Activated CD4-positive, alpha-beta memory T cell treated with anti-CD3 and anti-CD28 coated beads, Interleukin-2, amount 10 ng/mL, durations not matched to agents 7 days and 5 days (primary cell): ENCODE results near the gene TRIM37. TPM values are rescaled to one million over a fixed set of nuclear protein-coding genes. Genes with fewer than 3 reads are reported as not detected.
"Not testable (repeated sequence)": the region's sequence is repeated elsewhere in the genome, so short reads cannot be mapped to it uniquely, and the experiment has no call there.

Source experiments
- CTCF ChIA-PET: fragments of 350-600 bp; sonication (Branson Sonifier 250); formaldehyde crosslinking; loops from one replicate; lab custom pipeline; 2021; ENCODE audit warnings: antibody characterized with exemption, inconsistent platforms; lab: Charles Lee
- POLR2A ChIA-PET: fragments of 350-600 bp; sonication (Branson Sonifier 250); formaldehyde crosslinking; loops from one replicate; lab custom pipeline; 2021; ENCODE audit warnings: antibody characterized with exemption; lab: Charles Lee
- DNase-seq: peaks from one replicate; pipeline ENCODE4 v3.0.0-alpha.2; 2020
- H3K27ac Mint-ChIP-seq: one replicate; pipeline ENCODE4 v1.8.0; 2021; ENCODE audit warnings: mild to moderate bottlenecking, mixed read lengths
- H3K27me3 Mint-ChIP-seq: one replicate; pipeline ENCODE4 v1.8.0; 2021; ENCODE audit warnings: mixed read lengths
- H3K36me3 Mint-ChIP-seq: one replicate; pipeline ENCODE4 v1.8.0; 2021; ENCODE audit warnings: low read depth, mixed read lengths
- H3K4me1 Mint-ChIP-seq: one replicate; pipeline ENCODE4 v1.8.0; 2021; ENCODE audit warnings: mixed read lengths
- H3K4me3 Mint-ChIP-seq: one replicate; pipeline ENCODE4 v1.8.0; 2021; ENCODE audit warnings: mild to moderate bottlenecking, mixed read lengths
- H3K9me3 Mint-ChIP-seq: one replicate; pipeline ENCODE4 v1.8.0; 2021; ENCODE audit warnings: mixed read lengths
- total RNA-seq, 2 experiments: library from RNA; stranded (reverse); gene quantifications; one replicate each; pipeline ENCODE4 v1.2.3, GENCODE V29; 2021

The TRIM37 gene
- total RNA-seq, 2 experiments from 2014 or later: 23.7 to 24.5 TPM

GRCh38 chr17:58976541-58976940, 130.1 kb downstream of the TRIM37 start:
- ChIA-PET POLR2A (no interaction called here), CTCF (no interaction called here)
- Mint-ChIP-seq H3K9me3 (no peaks in the 10 kb centered on the region), H3K27me3 (no peaks in the 10 kb centered on the region), H3K27ac (no peak overlapping the region), H3K4me1 (peaks cover 4% of the 10 kb centered on the region), H3K36me3 (no peaks in the 10 kb centered on the region), H3K4me3 (no peak overlapping the region)
- no peak for DNase-seq

- no peaks in the 10 kb centered on the region for H3K36me3 Mint-ChIP-seq
- H3K4me1 Mint-ChIP-seq: peaks cover under 1% of the 10 kb centered on the region
- no peak overlapping the region for H3K27ac Mint-ChIP-seq
- H3K9me3 Mint-ChIP-seq: no peaks in the 10 kb centered on the region
- no peaks in the 10 kb centered on the region for H3K27me3 Mint-ChIP-seq
- no peak for DNase-seq
- H3K4me3 Mint-ChIP-seq: no peak overlapping the region
- POLR2A ChIA-PET: interaction anchor here (1.4 kb wide), 1 partner anchor 342 kb away, joined by 3 read pairs; no protein-coding TSS in a partner anchor
- CTCF ChIA-PET: interaction anchor here (0.5 to 0.9 kb wide), 2 partner anchors 305 to 775 kb away, joined by 3 read pairs; no protein-coding TSS in a partner anchor
Observed at GRCh38 chr17:58974354-58974753, 132.3 kb downstream of the TRIM37 start.

DNA sequence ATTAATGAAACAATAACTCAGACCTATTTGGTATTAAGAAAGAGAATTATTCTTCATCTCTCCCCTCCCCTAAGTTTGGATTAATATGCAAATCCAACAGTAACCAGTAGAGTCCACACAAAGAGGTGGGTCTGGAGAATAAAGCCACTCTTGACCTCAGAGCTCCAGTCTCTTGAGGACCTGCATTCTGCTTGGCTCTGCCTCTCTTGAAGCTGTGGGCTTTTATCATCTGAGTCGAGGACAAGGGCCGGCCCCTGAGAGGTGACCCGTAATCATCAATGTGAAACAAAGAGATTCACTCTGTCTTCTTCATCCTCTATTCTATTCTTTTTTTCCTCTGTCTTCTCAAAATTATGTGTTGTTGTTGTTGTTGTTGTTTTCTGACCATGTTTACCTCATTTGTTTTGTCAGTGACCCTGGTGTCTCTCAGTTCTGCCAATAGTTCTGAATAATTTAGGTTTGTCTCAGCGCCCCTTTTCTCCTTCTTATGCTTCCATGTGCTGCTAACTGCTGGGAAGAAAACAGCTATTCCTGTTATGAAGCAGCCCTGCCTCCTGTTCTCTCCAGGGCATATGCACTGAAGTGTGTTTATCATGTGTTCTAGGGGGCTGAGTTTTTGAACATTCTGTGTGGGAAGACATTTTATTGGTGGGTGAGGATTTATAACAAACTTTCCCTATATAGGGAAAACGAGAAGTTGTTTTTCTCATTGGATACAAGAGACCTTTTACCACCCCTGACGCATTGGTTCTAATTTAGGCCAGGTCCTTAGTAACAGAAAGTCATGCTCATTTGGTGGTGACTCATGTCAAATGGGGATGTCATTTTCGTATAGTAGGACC, 135.8 kb downstream of the TRIM37 start:
- Mint-ChIP-seq H3K27me3 (no peaks in the 10 kb centered on the region), H3K4me3 (no peak overlapping the region), H3K4me1 (peaks cover 8% of the 10 kb centered on the region), H3K9me3 (no peaks in the 10 kb centered on the region), H3K36me3 (no peaks in the 10 kb centered on the region), H3K27ac (no peak overlapping the region)
- CTCF ChIA-PET: interaction anchor here (0.6 kb wide), 1 partner anchor 277 kb away, joined by 3 read pairs; no protein-coding TSS in a partner anchor
- DNase-seq: no peak
- POLR2A ChIA-PET: interaction anchor here (1.3 kb wide), 1 partner anchor 339 kb away, joined by 3 read pairs; no protein-coding TSS in a partner anchor

- POLR2A ChIA-PET: interaction anchor here (0.7 kb wide), 1 partner anchor 338 kb away, joined by 4 read pairs; no protein-coding TSS in a partner anchor
Observed at GRCh38 chr17:58969612-58970011, 137.1 kb downstream of the TRIM37 start.

DNA sequence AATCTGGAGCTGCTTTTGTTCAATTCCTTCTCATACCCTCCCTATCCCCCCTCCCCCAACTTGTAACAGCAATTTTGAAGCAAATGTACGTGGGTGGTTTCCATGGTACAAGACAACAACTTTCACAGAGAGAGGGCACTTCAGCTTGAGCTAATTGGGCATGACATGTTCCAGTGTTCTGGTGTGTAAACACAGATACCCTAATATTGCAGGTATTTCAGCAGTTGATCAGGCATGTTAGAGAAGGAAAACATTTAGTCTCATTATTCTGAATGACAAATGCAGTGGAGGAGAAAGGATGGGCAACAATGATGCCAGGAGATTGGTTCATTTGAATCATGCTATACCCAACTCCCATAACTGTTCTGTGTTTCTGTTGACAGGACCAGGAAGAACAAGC, 137.5 kb downstream of the TRIM37 start:
- POLR2A ChIA-PET: interaction anchor here (0.7 kb wide), 1 partner anchor 337 kb away, joined by 4 read pairs; no protein-coding TSS in a partner anchor
- CTCF ChIA-PET: no interaction called here
- no peak overlapping the region for H3K27ac Mint-ChIP-seq

More at GRCh38 chr17:58969612-58970011, 137.1 kb downstream of the TRIM37 start:
- peaks cover 8% of the 10 kb centered on the region for H3K4me1 Mint-ChIP-seq
- CTCF ChIA-PET: no interaction called here
- no peak overlapping the region for H3K4me3 Mint-ChIP-seq
- H3K27me3 Mint-ChIP-seq: no peaks in the 10 kb centered on the region
- no peak for DNase-seq
- no peak overlapping the region for H3K27ac Mint-ChIP-seq
- no peaks in the 10 kb centered on the region for H3K36me3 Mint-ChIP-seq
- H3K9me3 Mint-ChIP-seq: no peaks in the 10 kb centered on the region

DNA sequence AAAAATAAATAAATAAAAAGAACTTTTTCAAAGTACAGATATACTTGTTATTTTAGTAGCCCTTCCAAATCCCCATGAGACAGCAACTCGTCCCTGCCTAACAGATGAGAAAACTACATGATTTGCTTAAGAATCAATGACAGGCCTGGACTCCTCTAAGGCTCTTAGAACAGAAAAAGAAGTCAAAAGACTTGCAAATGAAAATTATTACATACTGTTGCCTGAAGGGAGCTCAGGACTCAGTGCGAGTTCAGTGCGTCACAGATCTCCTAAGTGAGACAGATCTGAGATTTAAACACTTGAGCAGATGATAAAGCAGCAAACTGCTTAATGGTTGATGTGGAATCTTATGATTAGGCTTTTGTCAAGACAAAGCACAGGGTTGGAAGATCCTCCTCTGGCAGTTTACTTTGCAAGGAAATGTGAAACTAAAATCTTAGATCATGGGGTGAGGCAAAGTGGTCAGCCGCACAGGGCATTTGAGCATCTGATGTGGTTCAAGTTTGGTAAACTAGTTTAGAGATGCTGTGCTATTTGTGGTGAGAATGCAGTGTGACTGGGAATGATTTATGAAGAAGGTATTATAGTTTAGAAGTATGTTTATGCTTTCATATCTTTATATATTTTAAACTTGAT, 138.1 kb downstream of the TRIM37 start:
- no peaks in the 10 kb centered on the region for H3K36me3 Mint-ChIP-seq
- H3K9me3 Mint-ChIP-seq: no peaks in the 10 kb centered on the region
- CTCF ChIA-PET: no interaction called here
- peaks cover 8% of the 10 kb centered on the region for H3K4me1 Mint-ChIP-seq
- no peak overlapping the region for H3K4me3 Mint-ChIP-seq
- DNase-seq: no peak
- no peaks in the 10 kb centered on the region for H3K27me3 Mint-ChIP-seq
- no peak overlapping the region for H3K27ac Mint-ChIP-seq
- POLR2A ChIA-PET: interaction anchor here (0.7 to 1.2 kb wide), 2 partner anchors 337 to 613 kb away, joined by 3 to 4 read pairs; no protein-coding TSS in a partner anchor

More for the DNA sequence above, 137.5 kb downstream of the TRIM37 start:
- Mint-ChIP-seq H3K36me3 (no peaks in the 10 kb centered on the region), H3K4me3 (no peak overlapping the region), H3K4me1 (peaks cover 8% of the 10 kb centered on the region), H3K27me3 (no peaks in the 10 kb centered on the region), H3K9me3 (no peaks in the 10 kb centered on the region)
- DNase-seq: no peak

- Mint-ChIP-seq H3K27ac (no peak overlapping the region), H3K36me3 (no peaks in the 10 kb centered on the region), H3K27me3 (no peaks in the 10 kb centered on the region), H3K4me3 (no peak overlapping the region), H3K9me3 (no peaks in the 10 kb centered on the region), H3K4me1 (peaks cover 8% of the 10 kb centered on the region)
- DNase-seq: no peak
- POLR2A ChIA-PET: no interaction called here
- CTCF ChIA-PET: interaction anchor here (0.6 kb wide), 1 partner anchor 418 kb away, joined by 3 read pairs; no protein-coding TSS in a partner anchor
Observed at GRCh38 chr17:58966208-58966607, 140.5 kb downstream of the TRIM37 start.

DNA sequence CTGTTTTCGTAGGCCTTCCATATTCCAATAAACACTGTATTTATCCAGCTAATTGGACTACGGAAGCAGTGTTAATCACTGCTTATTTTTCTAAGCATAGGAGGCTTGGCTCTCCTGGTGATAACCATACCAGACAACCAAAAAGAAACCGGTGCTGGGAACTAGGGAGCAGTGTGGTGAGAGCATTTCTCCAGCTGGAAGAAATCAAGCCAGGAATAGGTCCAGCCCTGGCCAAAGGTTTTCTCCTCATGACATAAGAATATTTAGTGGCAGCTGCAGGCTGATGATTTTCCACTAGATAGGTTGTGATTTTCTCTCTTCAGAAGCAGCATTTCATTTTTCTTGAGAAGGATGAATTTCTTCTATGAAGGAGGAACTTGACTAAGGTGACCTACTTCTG, 141.5 kb downstream of the TRIM37 start:
- no peak overlapping the region for H3K4me3 Mint-ChIP-seq
- no peaks in the 10 kb centered on the region for H3K9me3 Mint-ChIP-seq
- POLR2A ChIA-PET: interaction anchor here (0.6 kb wide), 1 partner anchor 1575 kb away, joined by 4 read pairs; no protein-coding TSS in a partner anchor
- H3K27ac Mint-ChIP-seq: no peak overlapping the region
- no peaks in the 10 kb centered on the region for H3K27me3 Mint-ChIP-seq
- CTCF ChIA-PET: no interaction called here
- peaks cover 8% of the 10 kb centered on the region for H3K4me1 Mint-ChIP-seq
- H3K36me3 Mint-ChIP-seq: no peaks in the 10 kb centered on the region
- no peak for DNase-seq

DNA sequence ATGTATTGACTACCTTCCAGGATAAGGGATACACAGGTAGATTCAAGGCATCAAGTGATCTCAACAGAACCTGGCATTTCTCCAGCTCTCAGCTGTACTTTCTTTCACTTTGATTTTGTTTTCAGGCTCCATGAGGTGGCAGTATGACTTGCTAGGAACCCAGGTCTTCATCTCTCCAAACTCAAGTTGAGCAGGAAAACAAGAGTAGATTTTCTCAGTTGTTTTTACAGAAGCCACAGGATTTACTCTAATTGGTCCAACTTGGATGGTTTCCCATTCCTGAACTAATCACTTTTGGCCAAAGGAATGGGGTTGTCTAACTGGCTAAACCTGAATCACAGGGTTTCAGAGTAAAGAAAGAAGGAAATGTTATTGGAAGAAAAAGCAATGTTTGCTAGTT, 146.6 kb downstream of the TRIM37 start:
- ChIA-PET POLR2A (no interaction called here), CTCF (no interaction called here)
- H3K36me3 Mint-ChIP-seq: no peaks in the 10 kb centered on the region
- peaks cover 2% of the 10 kb centered on the region for H3K27me3 Mint-ChIP-seq
- H3K4me1 Mint-ChIP-seq: no peaks in the 10 kb centered on the region
- DNase-seq: no peak
- no peak overlapping the region for H3K27ac Mint-ChIP-seq
- H3K4me3 Mint-ChIP-seq: no peak overlapping the region
- H3K9me3 Mint-ChIP-seq: no peaks in the 10 kb centered on the region

DNA sequence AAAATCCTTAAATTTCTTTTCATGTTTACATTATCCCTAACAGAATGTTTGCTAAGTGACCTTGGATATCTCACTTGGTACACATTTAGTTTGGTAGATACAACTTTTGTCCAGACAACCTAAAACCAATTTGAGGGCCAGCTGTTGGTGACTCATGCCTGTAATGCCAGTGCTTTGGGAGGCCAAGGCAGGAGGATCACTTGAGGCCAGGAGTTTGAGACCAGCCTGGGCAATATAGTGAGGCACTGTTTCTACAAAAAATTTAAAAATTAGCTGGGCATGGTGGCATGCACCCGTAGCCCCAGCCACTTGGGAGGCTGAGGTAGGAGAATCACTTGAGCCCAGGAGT, 149.0 kb downstream of the TRIM37 start:
- H3K4me3 Mint-ChIP-seq, H3K27ac Mint-ChIP-seq, H3K27me3 Mint-ChIP-seq, H3K4me1 Mint-ChIP-seq, DNase-seq, H3K9me3 Mint-ChIP-seq, H3K36me3 Mint-ChIP-seq, POLR2A ChIA-PET, CTCF ChIA-PET: not testable (repeated sequence)

- Mint-ChIP-seq H3K4me1 (peaks cover 10% of the 10 kb centered on the region), H3K27ac (no peak overlapping the region), H3K9me3 (no peaks in the 10 kb centered on the region), H3K36me3 (no peaks in the 10 kb centered on the region), H3K4me3 (no peak overlapping the region), H3K27me3 (peaks cover 2% of the 10 kb centered on the region)
- POLR2A ChIA-PET: no interaction called here
- no peak for DNase-seq
- CTCF ChIA-PET: no interaction called here
Observed at GRCh38 chr17:58956997-58957724, 149.5 kb downstream of the TRIM37 start.

DNA sequence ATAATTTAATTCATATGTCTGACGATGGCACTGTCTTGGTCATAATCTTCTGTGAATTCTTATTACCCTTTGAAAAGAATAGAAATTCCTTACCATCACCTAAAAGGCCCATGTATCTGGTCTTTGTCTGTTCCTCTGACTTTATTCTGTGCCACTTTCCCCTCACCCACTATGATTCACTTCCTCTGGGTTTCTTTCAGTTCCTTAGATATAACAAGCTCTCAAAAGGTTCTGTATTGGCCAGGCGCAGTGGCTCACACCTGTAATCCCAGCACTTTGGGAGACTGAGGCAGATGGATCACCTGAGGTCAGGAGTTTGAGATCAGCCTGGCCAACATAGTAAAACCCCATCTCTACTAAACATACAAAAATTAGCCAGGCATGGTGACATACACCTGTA, 152.3 kb downstream of the TRIM37 start:
- H3K4me3 Mint-ChIP-seq, H3K4me1 Mint-ChIP-seq, POLR2A ChIA-PET, H3K27ac Mint-ChIP-seq, DNase-seq, H3K36me3 Mint-ChIP-seq, H3K27me3 Mint-ChIP-seq: not testable (repeated sequence)
- peaks cover 17% of the 10 kb centered on the region for H3K9me3 Mint-ChIP-seq
- CTCF ChIA-PET: interaction anchor here (0.6 kb wide), 1 partner anchor 27 kb away, joined by 5 read pairs; no protein-coding TSS in a partner anchor
